Kasumi-1 (cell line): ENCODE data around the gene COL6A3.

Source experiments
- DNase-seq, 2 experiments: peaks; one replicate each; lab custom pipeline; 2025; lab: John Stamatoyannopoulos, UW

COL6A3 gene

DNA sequence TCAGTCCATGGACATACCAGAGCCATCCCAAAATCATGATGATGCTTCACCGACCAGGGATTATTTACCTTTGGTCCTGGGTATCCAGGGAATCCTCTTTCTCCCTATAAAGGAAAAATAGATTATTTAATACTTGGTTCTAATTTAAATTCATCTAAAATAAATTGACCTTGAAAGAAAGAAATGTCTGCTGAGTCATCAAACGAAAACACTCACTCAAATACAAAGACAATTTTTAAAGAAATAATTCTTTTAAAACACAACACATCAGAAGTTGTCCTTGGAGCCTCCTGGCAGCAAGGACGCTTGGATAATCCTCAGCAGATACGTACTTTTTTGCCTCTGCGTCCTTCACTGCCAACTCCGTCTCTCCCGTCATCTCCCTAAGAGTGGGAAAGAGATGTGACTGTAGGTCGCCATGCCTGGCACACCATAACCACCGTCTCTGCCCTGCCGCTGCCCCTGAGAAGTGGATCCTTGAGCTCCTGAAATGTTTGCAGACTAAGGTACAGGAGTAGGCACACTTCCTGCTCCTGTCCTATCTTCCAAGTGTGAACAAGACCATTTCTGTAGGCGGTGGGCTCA, 65.6 kb downstream of the COL6A3 start:
- no peak for DNase-seq

DNA sequence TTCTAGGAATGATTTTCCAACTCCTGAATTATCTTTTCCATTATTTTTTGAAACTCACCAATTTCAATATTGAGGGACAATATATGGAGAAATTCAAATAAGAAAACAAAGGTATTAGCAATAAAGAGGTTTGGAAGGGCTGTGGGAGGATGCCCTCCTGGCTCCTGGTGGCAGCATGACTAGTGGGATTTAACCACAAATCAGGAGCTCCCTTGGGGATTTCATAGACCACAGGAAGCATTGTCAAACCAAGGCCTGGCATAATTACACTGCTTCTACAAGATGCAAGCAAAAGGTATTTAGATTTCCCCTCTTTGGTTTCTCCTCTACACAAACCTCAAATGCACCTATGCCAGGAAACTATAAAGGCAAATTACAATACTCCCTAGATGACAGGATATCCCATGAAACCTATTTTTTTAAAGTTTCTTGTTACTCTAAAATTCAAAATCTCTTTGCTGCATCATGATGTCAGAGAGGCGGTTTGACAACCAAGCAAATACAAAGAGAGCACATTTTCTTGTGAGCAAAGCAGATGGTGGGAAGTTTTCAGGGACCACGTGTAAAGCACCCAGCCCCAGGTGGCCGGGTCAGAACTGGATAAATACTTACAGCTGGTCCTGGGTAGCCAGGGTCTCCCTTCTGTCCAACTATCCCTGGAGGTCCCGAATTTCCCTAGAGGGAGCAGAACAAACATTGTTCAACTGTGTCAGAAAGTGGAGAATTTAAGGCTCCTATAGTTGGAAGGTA, 67.9 kb downstream of the COL6A3 start:
- no peak for DNase-seq

DNA sequence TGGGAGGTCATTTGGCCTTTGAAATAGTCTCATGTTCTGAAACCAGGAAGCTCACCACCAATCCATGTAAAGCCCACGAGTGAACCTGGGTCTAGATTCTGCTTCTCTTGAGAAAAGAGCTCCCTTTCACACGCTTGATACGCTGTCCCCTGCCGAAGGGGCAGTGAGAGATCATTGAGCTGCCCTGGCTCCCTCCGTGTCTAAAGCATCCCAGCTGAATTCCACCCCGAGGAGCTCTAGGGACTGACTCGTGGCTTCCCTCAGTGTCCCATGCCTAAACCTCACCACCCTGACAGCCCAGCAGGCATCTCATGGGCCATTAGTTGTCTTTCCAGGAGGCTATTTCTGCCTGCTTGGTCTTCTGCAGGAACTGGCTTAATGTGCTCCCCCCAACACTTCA, 68.6 kb downstream of the COL6A3 start:
- DNase-seq, result no peak

DNA sequence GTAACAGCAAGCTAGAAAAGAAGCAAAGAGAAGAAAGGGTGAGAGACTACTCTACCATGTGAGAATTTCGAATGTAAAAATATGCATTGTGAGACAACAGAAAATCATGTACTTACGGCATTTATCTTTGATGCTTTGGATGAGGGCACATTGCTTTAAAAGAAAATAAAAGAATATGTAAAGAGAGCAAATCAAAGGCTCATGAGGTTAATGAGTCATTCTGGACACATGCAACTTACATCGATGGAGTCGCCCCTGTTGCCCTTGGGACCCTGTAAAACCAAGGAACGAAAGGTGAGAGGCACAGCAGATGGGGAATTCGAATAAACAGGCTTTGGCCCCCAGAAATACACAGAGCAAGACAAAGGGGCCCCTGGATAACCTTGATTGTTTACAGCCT, 69.0 kb downstream of the COL6A3 start:
- no peak for DNase-seq

DNA sequence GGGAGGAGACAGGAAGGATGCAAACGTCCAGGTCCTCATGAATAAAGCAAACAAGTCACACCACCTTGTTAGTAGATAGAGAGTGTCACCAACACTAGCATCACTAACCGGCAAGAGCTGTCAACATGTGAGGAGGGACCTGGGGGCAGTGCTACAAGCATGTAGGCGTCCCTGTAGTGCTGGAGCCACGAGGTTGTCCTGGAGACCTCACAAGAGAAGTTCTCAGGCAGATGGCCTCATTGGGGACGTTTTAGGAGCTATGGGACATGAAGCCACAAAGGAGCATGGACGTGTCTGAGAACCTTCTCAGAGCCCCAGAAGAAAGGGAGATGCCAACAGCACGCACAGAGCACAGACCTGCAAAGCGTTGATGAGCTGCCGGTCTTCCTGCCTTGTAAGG, 70.0 kb downstream of the COL6A3 start:
- no peak for DNase-seq

DNA sequence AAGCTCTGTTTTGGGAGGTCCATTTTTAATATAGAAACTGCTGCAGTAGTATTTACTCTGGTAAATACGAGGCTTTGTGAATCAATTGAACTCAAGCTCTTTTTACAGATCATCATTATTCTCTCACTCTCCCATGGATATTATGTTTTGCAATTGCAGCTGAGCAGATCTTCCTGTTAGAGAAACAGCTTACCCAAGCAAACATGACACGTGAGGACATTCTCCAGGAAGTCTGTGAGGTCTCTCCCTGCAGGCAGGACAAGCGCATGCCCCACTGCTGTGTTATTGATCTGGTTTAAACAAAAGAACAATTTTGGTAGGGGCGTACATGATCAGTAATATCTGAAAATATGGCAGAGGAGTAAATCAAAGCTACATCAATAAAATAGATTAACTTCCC, 72.1 kb downstream of the COL6A3 start:
- DNase-seq, result no peak

DNA sequence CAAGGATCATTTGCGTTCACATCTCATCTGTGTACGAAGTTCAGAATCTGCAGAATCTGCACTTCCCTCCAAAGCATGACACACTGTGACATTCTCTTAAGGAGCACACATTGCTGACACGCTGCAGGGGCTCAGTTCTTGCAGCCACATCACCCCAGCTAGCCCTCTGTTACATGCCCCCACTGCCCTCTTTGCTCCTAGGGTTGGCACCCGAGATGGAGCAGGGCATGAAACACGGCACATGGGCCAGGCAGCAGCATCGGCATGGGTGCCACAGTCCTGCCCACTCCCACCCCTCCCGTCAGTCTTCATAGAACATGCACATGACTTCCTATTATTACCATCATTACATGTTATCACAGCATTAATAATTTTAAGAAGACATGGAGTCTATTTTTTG, 76.4 kb downstream of the COL6A3 start:
- DNase-seq, result no peak

DNA sequence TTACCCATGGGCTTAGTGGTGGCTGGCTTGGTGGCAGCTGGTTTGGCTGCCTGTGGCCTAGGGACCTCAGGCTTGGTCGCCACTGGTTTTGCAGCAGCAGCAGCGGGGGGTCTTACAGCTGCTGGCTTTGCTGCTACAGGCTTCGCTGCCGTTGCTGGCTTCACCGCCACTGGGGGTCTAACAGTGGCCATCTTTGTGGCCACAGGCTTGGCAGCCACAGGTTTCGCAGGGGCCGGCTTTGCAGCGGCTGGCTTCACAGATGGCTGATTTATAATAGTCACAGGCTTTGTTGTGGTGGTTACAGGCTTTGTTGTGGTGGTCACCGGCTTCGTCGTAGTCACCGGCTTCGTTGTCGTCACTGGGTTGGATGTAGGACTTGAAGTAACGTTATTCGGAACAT, 77.8 kb downstream of the COL6A3 start:
- no peak for DNase-seq

DNA sequence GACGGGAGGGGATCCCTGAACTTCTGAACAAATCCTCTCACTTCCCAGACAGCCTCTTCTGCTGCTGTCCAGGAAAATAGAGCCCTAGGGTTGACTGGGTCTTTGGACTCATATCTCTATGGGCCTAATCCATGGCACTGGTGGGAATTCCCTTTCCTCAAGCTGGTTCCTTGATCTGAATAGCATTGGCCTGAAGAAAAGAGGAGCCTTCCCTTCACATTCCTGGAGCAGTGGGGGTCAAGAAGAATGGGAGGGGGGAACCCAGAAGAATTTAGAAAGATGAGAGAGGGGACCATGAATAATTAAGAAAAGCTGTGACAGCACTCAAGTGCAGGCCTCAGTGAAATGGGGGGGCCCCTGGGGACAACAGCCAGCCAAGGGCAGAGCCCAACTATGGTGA, 80.2 kb downstream of the COL6A3 start:
- no peak for DNase-seq

DNA sequence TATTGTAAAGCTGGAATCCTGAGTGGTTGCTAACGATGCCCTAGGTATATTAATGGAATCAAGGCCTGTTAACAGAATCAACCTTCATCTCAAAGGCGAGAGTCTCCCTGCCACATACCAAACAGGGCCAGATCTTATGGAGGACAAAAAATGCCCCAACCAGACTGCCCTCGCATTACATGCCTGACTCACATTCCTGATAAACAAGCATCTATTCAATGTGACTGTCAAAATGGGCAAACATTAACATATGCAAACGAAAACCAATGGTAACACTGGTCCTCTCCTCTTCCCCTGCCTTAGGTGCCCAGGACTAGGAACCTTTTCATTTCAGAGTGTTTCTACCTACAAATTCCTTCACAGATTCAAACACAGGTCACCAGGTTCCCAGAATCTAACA, 83.4 kb downstream of the COL6A3 start:
- DNase-seq, result no peak

DNA sequence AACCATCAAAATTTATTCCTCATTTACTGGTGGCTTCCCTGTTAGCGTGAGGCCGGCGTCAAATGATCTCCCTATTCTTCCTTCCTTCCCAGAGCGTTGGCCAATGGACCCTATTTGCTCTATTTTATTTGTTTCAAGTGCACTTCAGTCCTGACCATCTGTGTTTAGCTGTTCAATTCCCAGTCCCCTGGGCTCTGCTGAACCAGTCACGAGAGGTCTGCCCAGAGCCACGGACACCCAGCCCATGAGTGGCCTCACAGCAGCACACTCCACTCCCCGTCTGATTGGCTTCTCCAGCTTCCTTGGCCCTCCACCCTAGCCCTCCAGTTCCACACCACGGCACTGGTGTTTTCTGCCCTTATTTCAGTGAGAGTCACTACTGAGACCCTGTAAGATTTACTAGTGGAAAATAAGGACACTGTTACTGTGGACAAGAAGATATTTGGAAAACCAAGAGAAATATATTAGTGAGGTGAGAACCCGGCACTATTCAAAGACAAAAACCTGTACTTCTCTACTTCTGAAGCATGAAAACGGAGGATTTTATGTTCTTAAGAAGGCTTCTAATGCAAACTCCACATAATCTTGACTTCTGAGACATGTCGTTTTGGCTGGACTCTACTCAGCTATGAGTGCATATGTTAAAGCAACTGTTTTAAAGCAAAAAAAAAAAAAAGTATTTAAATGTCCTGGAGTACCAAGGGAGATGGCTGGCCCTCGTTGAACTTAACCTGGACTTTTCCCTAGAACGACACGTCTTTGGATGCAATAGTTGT, 86.6 kb downstream of the COL6A3 start:
- DNase-seq, result no peak

DNA sequence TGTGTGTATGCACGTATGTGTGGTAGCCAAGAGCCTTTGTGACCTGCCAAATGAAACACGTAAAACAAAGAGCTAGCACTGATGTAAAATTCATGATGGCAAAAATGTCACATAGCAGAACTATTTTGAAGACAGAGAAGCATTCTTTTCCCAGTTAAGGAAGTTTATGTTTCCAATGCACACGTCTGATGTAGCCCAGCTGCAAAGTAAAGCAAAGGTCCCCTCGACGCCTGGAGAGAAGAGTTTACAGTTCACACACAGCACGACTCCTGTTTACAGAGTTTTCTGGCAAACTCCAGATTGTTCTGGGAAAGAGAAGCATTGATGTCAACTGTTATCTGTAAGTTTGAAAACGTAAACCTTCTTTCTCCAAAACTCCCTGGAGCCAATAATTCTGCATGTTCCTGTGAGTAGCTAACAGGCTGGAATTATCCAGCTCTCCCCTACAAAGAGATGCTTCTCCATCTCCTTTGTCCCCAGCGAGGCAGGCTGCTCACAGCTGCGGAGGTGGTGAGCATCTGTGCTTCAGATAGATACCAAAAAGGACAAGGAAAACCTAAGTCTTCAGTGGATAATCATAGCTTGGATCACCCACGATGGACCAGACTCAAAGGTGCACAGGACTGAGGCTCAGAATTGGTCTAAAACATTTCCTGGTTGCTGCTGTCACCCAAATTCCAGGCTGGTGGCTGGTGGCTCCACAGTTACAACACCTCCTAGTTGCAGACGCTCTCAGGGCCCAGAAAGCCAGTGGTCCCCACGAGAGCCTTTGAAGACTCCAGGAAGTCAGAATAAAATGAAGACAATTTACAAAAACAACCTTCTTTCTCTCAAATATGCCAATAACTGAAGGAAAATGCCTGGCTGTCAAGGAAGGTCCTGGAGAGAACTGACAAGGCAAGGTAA, 87.4 kb downstream of the COL6A3 start:
- no peak for DNase-seq

DNA sequence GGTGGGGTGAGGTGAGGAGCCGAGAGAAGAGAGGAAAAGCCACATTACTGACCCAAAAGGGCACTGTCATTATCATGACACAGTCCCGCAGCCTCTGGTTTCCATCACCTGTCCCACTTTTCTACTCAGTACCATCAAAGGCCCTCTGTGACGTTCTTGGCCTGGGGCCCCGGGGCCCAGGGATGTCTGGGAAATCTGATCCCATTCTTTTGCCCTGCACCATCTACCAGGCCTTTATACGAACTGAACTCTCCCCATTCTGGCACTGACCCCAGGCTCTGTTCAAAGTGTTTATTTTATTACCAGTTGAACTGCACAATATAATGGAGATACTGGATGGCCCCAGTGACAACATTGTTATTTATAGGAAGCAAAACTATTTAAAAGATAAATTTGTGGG, 89.1 kb downstream of the COL6A3 start:
- DNase-seq, result no peak

DNA sequence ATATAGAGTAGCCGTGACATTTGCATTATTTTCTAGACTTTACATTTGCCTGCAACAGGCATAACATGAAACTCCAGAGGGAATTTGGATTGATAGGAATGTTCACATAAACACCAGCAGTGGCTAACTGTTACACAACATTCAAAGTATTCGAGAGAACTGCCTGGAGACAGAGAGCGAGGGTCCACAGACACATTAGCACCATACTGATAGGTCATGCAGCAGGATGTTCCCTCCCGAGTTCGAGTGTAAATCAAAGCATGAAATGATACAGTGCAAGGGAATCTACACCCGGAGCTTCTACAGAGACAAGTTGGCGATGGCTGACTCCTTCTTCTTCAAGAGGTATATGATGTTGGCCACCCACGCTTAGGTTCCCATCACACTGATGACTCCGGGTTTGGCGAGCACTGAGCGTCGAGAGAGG, 89.5 kb downstream of the COL6A3 start:
- no peak for DNase-seq

DNA sequence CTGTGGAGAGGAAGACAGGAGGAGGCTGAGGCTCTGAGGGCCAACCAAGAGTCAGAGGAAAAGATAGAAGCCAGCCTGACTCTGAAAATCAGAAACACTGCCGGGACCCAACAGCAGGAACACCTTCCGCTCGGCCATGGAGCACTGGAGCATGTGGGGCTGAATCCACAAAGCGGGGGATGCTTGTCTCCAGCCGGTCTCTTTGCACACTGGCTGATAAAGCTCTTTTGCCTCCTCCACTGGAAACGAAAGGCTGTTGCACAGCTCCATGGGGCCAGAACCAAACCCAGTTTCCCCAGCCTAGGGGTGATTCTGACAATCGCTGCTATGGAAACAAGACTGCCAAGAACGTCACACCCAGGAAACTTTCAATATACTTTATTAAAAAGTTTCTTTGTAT, 90.3 kb downstream of the COL6A3 start:
- DNase-seq, result no peak

DNA sequence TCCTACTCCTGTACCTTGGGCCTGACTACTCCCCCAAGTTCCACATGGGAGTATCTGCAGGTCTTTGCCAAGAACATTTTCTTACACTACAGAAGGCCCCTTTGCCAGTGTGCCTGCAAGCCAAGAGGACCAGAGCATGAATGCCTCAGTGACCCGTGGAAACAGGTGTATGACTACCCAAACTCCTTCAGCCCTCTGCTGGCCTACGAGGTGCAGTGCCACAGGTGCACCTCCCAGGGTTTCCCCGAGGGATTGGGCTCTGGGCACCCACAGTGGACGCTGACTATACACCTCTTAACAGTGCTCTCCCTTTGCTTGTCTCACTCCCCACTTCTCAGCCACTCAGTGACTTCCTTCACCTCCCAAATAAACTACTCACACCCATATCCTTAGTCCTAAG, 91.4 kb downstream of the COL6A3 start:
- DNase-seq, result no peak

DNA sequence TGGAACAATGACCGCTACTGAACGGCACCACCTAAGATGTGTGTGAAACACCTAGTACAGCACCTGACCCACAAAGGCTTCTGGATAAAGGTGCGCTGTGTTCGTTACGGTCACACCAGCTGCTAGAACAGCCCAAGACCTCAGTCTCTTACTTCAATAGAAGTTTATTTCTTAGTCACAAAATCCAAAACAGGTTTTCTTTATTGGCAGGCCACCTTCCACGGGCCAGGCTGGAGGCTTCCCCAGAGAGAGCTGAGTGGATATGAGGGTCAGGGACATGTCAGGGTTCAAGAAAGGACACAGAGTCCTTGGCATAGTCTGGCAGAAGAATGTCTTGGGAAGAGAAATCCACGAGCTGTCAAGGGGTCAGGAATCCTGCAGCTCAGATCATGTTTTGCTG, 92.2 kb downstream of the COL6A3 start:
- no peak for DNase-seq

DNA sequence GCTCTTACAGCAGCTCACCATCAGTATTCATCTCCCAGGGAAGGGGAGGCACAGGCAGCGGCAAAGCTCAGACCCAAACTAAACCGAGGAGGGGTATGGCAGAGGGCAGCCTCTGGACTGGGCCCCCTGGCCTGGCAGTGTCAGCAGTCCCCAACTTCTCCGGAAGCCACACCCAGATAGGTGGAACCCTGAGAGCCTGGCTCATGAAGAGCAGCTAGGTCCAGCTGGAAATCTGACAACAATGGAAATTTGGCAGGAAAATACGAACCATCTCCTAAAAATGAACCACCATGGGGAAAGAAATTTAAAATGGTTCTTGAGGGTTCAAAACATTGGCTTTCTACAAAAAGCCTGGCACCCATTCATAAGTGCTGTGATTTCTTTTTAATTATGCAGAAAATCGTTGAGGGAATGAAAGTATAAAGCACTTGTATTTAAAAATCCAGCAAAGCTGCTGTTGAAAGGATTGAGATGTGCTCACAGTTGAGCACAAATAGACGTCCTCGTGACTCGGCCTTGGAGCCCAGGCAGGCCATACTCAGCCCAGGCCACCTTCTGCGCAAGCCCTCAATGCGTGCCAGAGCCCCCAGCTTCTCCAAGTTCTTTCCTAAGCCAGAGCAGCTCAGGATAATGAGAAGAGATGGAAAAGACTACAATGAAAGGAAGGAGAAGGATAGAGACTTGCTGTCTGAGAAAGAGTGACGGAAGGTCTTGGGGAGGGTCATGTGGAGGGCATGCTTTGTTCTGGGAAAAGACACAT, 93.0 kb downstream of the COL6A3 start:
- DNase-seq, result no peak

DNA sequence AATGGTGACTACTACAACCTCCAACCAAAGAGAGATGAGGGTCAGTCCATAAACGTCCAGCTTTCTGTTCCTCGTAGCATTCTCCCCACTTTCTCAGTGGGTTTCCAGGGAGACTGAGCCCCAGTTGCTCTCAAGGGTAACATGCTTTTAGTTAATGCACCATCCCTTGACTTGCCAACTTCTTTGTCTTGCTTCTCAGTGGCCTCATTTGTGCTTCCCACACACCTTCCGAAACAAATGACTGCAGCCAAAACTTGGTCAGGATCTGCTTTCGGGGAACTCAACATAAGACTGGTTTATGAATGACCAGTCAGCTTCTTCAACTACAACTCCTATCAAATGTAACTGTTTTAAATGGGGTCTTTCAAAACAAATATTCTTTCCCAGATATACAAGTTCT, 94.1 kb downstream of the COL6A3 start:
- no peak for DNase-seq

DNA sequence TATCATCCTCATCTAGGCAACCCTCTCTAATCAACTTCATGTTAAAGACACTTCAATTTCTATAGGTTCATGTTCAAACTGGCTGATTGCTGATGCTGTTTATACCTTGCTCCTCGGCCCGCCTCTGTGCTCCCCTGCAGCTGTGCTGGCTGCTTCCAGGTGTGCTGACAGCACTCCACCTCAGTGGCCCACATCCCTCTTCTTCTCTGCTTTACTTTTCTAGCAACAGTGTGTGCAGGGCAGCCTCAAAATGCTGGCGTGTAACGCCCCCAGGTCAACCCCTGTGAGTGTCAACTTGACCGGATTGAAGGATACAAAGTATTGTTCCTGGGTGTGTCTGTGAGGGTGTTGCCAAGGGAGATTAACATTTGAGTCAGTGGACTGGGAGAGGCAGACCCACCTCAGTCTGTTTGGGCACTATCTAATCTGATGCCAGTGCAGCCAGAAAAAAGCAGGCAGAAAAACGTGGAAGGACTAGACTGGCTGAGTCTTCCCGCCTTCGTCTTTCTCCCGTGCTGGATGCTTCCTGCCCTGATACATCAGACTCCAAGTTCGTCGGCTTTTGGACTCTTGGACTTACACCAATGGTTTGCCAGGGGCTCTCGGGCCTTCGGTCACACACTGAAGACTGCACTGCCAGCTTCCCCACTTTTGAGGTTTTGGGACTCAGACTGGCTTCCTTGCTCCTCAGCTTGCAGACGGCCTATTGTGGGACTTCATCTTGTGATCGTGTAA, 94.7 kb downstream of the COL6A3 start:
- DNase-seq, result no peak

DNA sequence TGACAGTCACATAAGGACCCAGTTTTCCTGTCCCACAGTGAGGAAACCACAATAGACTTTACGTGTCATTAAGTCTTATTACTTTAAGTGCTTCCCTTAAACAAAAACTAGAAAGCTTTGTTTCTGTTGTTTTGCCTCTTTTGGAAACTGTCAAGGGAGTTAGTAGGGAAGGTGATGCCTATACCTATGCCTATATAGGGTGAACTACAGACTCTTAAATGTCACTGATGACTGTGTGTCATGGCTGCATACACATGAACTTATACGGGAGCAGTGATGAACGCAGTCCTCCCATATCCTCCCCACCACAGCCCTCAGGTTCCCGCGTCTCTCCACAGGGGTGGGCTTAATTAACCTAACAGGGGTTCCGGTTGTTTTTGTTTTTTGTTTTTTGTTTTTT, 97.6 kb downstream of the COL6A3 start:
- no peak for DNase-seq
